GM12878 (cell line): ENCODE measurements around the gene DHX32. TPM values are rescaled to one million over a fixed set of nuclear protein-coding genes. Genes with fewer than 3 reads are reported as not detected.

Source experiments
- ATAC-seq: fragments of 200-7000 bp; cut with Tn5 transposase; 3 replicates; pipeline ENCODE4 v1.9.1; 2020; ENCODE audit warnings: mild to moderate bottlenecking, moderate library complexity
- BruUV-seq: library from RNA; stranded (reverse); fragments of 400-500 nt; replicated peaks from 2 replicates; lab custom pipeline; 2021; lab: Mats Ljungman, UMichigan
- CTCF ChIA-PET: fragments of 300-600 bp; sonication (Branson Sonifier 250); formaldehyde crosslinking; extraction: SDS; loops from one replicate; lab custom pipeline; 2021; ENCODE audit warnings: inconsistent platforms; lab: Yijun Ruan, JAX
- POLR2A ChIA-PET: fragments of 350-600 bp; formaldehyde crosslinking; extraction: SDS; loops from one replicate; lab custom pipeline; 2021; ENCODE audit warnings: inconsistent platforms; lab: Charles Lee
- RAD21 ChIA-PET: fragments of 300-600 bp; sonication (Branson Sonifier 250); formaldehyde crosslinking; loops from one replicate; lab custom pipeline; 2023; ENCODE audit warnings: antibody characterized with exemption; ENCODE audit not compliant: unreplicated experiment; lab: Charles Lee
- SMC1A ChIA-PET: fragments of 300-600 bp; sonication (Branson Sonifier 250); formaldehyde crosslinking; loops from one replicate; lab custom pipeline; 2023; ENCODE audit not compliant: unreplicated experiment, uncharacterized antibody; lab: Charles Lee
- DNase-seq: peaks from one replicate; pipeline ENCODE4 v3.0.0-alpha.2; 2011; ENCODE audit warnings: low read depth, low spot score
- FAIRE-seq: peaks from 3 replicates; lab custom pipeline; 2011; peaks lifted over from hg19 to GRCh38; lab: Jason Lieb, UNC
- H2AFZ ChIP-seq: 2 replicates; pipeline ENCODE4 v1.6.0; 2011; ENCODE audit warnings: low read depth, low read length, control low read depth; ENCODE audit not compliant: control insufficient read depth
- H3K27ac ChIP-seq: 2 replicates; pipeline ENCODE4 v1.5.1; 2011; ENCODE audit warnings: control low read depth; ENCODE audit not compliant: control insufficient read depth, insufficient read depth
- H3K27me3 ChIP-seq, 2 experiments: replicated peaks in 1 of 2; 2 replicates each; pipeline versions ENCODE4 v1.6.0 to v1.6.1; 2011; ENCODE audit warnings: low read length in 1 of 2; ENCODE audit not compliant: control insufficient read depth in 2 of 2, insufficient read depth in 2 of 2
- H3K36me3 ChIP-seq, 2 experiments: 2 replicates each; pipeline ENCODE4 v1.5.1; 2011; ENCODE audit warnings: low read length in 1 of 2; ENCODE audit not compliant: control insufficient read depth in 2 of 2, insufficient read depth in 2 of 2
- H3K4me1 ChIP-seq: 2 replicates; pipeline ENCODE4 v1.6.1; 2011; ENCODE audit warnings: mild to moderate bottlenecking, low read length, moderate library complexity, mixed read lengths; ENCODE audit not compliant: control insufficient read depth, insufficient read depth
- H3K4me2 ChIP-seq: 2 replicates; pipeline ENCODE4 v1.6.0; 2011; ENCODE audit warnings: control low read depth; ENCODE audit not compliant: control insufficient read depth, insufficient read depth
- H3K4me3 ChIP-seq: fragments of 200-600 bp; sonication (generic); 2 replicates; pipeline ENCODE4 v1.5.1; 2016
- H3K79me2 ChIP-seq: 2 replicates; pipeline ENCODE4 v1.6.0; 2011; ENCODE audit warnings: low read length; ENCODE audit not compliant: control insufficient read depth, insufficient read depth
- H3K9ac ChIP-seq: 2 replicates; pipeline ENCODE4 v1.8.0; 2011; ENCODE audit warnings: low read length, control low read depth, mixed read lengths; ENCODE audit not compliant: control insufficient read depth, insufficient read depth
- H3K9me3 ChIP-seq: replicated peaks from 3 replicates; pipeline ENCODE4 v1.5.1; 2011; ENCODE audit warnings: mild to moderate bottlenecking, low read length; ENCODE audit not compliant: control insufficient read depth, insufficient read depth
- H4K20me1 ChIP-seq: 2 replicates; pipeline ENCODE4 v1.6.0; 2011; ENCODE audit not compliant: control insufficient read depth, insufficient read depth
- ASH2L ChIP-seq: fragments of 300-600, 200-600 bp; sonication (generic); IDR thresholded peaks from 2 replicates; pipeline ENCODE4 v1.6.1; 2017; ENCODE audit warnings: low read depth, mild to moderate bottlenecking, borderline replicate concordance
- BACH1 ChIP-seq: fragments of 450-650 bp; IDR thresholded peaks from 2 replicates; pipeline ENCODE4 v1.6.1; 2017; ENCODE audit warnings: mild to moderate bottlenecking, borderline replicate concordance
- BMI1 ChIP-seq: fragments of 450-650 bp; IDR thresholded peaks from 2 replicates; pipeline ENCODE4 v1.6.1; 2016; ENCODE audit warnings: mild to moderate bottlenecking, moderate library complexity, borderline replicate concordance
- HCFC1 ChIP-seq: fragments of 150-350 bp; IDR thresholded peaks from 2 replicates; pipeline ENCODE4 v1.6.1; 2014; ENCODE audit warnings: low read length
- IKZF2 ChIP-seq, 2 experiments: fragments of 450-650 bp; IDR thresholded peaks; 2 replicates each; pipeline ENCODE4 v1.6.1; 2017; ENCODE audit warnings: mild to moderate bottlenecking in 2 of 2, moderate library complexity in 2 of 2
- MTA2 ChIP-seq: fragments of 450-650 bp; IDR thresholded peaks from 2 replicates; pipeline ENCODE4 v1.6.1; 2016; ENCODE audit warnings: low read depth, mild to moderate bottlenecking, moderate library complexity
- NR2C2 ChIP-seq: IDR thresholded peaks from 2 replicates; pipeline ENCODE4 v1.6.1; 2011; ENCODE audit warnings: borderline replicate concordance, low read depth; ENCODE audit not compliant: control insufficient read depth, insufficient read length
- NR2F1 ChIP-seq: fragments of 450-650 bp; conservative IDR thresholded peaks from 2 replicates; pipeline ENCODE4 v1.6.1; 2017; ENCODE audit warnings: mild to moderate bottlenecking
- PML ChIP-seq: IDR thresholded peaks from 2 replicates; pipeline ENCODE4 v1.6.1; 2012; ENCODE audit warnings: low read length, inconsistent platforms
- POLR2AphosphoS5 ChIP-seq: IDR thresholded peaks from 2 replicates; pipeline ENCODE4 v1.6.1; 2011; ENCODE audit warnings: mild to moderate bottlenecking, low read length, inconsistent platforms
- POU2F2 ChIP-seq: IDR thresholded peaks from 3 replicates; pipeline ENCODE4 v1.6.1; 2011; ENCODE audit warnings: low read depth, mild to moderate bottlenecking, low read length, borderline replicate concordance
- RAD51 ChIP-seq: fragments of 450-650 bp; IDR thresholded peaks from 2 replicates; pipeline ENCODE4 v1.6.1; 2016; ENCODE audit warnings: moderate library complexity, mild to moderate bottlenecking, inconsistent platforms
- RB1 ChIP-seq: fragments of 450-650 bp; formaldehyde crosslinking; IDR thresholded peaks from 2 replicates; pipeline ENCODE4 v1.6.1; 2017; ENCODE audit warnings: mild to moderate bottlenecking, borderline replicate concordance
- RELA ChIP-seq: fragments of 450-650 bp; IDR thresholded peaks from 2 replicates; pipeline ENCODE4 v1.8.0; 2014; ENCODE audit warnings: borderline replicate concordance; ENCODE audit not compliant: partially characterized antibody
- RUNX3 ChIP-seq: IDR thresholded peaks from 2 replicates; pipeline ENCODE4 v1.6.1; 2012; ENCODE audit warnings: low read length, inconsistent platforms
- SMC3 ChIP-seq: IDR thresholded peaks from 2 replicates; pipeline ENCODE4 v1.6.1; 2011; ENCODE audit warnings: low read length, improper control_type of control experiment, borderline replicate concordance
- SP1 ChIP-seq: IDR thresholded peaks from one replicate; pipeline ENCODE4 v1.6.1; 2011; ENCODE audit warnings: low read depth, low read length
- ZNF207 ChIP-seq: fragments of 450-650 bp; IDR thresholded peaks from 2 replicates; pipeline ENCODE4 v1.6.1; 2014; ENCODE audit warnings: antibody characterized with exemption, mild to moderate bottlenecking, borderline replicate concordance
- WGBS: methylation state at CpG from one replicate; pipeline ENCODE4 v1.1.6; 2016; ENCODE audit warnings: low lambda C conversion rate; ENCODE audit not compliant: insufficient replicate concordance, insufficient coverage; ENCODE audit errors: missing lambda C conversion rate; 5-methylcytosine and 5-hydroxymethylcytosine counted together
- in situ Hi-C: fragments of 300-500 bp; cut with MboI; formaldehyde crosslinking; loops from 9 replicates; pipeline ENCODE4 v1.14.3; 2018; ENCODE audit warnings: mixed read lengths
- intact Hi-C: fragments of 100-400 bp; cut with micrococcal nuclease; formaldehyde crosslinking; loops from one replicate; pipeline ENCODE4 v1.14.2; 2022; ENCODE audit not compliant: unreplicated experiment
- polyA plus RNA-seq, 11 experiments: library from polyadenylated mRNA; depleted of rRNA in 4 of 11; unstranded in 6 of 11; stranded (reverse) in 5 of 11; fragments of >200 nt; fragmentation: Nextera tagmentation in 4 of 11; fragmentation: Illumina TruSeq in 1 of 11; extraction: Ambion mirVana in 4 of 11; extraction: Trizol in 1 of 11; gene quantifications; 1 replicate in 1 of 11; 2 replicates in 10 of 11; pipeline versions ENCODE4 v1.2.1 to v1.2.3, GENCODE V29; 2011 to 2016; ENCODE audit warnings: inconsistent platforms in 2 of 11, missing spikeins in 2 of 11, low read depth in 1 of 11
- total RNA-seq, 4 experiments: library from RNA; depleted of rRNA in 3 of 4; stranded (reverse); fragments of >200 nt in 3 of 4; fragmentation: Illumina TruSeq in 1 of 4; extraction: Trizol in 1 of 4; gene quantifications; 2 replicates each; pipeline versions ENCODE4 v1.2.1 to v1.2.3, GENCODE V29; 2013 to 2021
- TF ChIP-seq, protein P1 (sequence below): fragments of 450-650 bp; IDR thresholded peaks from 2 replicates; pipeline ENCODE4 v1.6.1; 2017; ENCODE audit warnings: mild to moderate bottlenecking, moderate library complexity

DHX32 gene
- total and polyA plus RNA-seq, 10 of the 15 experiments (the other 5 are each of a cell fraction or from before 2014, with no cell fraction given): 5.4 to 21.0 (median 16.0) TPM

DNA sequence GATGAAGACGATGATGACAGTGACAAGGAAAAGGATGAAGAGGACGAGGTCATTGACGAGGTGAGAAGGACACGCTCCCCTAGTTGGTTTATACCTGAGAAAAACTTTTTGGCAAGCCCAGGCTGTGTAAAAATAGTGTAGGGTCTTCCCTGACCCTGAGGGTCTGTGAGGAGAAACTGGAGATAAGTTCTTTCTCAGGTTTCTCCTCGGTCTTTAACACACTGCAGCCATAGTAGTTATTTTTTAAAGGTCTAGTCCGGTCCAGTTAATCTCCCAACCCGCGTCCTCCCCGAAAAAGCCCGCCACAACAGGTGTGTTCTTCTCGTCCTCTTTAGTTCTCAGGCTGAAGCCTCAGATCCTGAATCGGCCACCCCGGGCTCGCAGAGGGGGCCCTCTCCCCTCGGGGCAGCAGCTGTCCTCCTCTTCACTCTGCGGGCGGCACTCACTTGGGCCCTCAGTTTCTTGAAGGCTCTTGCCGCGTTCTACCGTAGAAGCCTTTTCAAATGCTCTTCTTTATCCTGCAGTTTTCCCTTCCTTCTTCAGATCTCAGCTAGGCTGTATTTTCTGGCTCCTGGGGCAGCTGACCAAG is 57.3 kb downstream of the DHX32 start (continued):
- TF ChIP-seq ZNF207 (no peak), ASH2L (no peak)
- TF ChIP-seq, all 136 proteins: peak for 5

DNA sequence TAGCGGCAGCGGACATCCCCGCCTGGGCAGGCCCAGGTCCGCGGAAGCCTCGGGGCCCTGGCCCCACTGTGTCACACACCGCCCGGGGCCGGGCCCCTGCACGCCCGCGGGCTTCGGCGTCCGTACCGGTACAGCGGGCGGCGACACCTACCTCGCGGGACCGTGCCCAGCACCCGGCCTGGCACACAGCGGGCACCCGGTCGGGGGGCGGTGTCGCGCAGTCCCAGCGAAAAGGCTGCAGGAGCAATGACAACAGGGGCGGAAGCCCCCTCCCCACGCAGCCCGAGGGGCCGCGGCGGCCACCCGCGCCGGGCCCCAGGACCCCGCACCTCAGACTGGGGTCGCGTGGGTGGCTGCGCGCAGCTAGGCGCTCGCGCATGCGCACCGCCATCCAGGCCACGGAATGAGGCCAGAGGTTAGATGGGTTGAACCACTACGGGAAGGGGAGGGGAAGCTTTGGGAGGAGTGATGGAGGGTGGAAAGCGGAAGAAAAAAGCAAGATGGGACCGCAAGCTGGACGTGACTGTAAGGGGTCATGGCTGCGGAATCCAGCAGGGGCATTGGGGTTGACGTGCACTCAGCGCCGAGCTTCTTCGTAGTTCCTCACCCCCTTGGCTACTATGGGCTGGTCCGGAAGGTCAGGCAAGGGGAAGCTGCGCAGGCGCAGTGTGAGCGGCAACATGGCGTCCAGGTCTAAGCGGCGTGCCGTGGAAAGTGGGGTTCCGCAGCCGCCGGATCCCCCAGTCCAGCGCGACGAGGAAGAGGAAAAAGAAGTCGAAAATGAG is 58.0 kb downstream of the DHX32 start, which contains the start of the genes BCCIP and UROS:
TSS of gene BCCIP (plus strand) at position 669 of the 785 bp plus-strand sequence. CDS start at position 681, 12 bp downstream.
TSS of gene UROS (minus strand) at position 381 of the 785 bp plus-strand sequence. CDS start 6,759 bp downstream, outside the sequence.
- Histone ChIP-seq H3K27me3 (no peaks in the 10 kb centered on the region), H3K4me1 (peaks cover 9% of the 10 kb centered on the region; the same call in 1 of the 2 replicates), H2AFZ (peak within 1 kb of the TSS; percentile 99), H3K4me3 (peak within 1 kb of the TSS; percentile 92), H3K9ac (peak within 1 kb of the TSS; percentile 91), H3K4me2 (peak within 1 kb of the TSS; percentile 86), H4K20me1 (no peaks in the 10 kb centered on the region), H3K36me3 (peaks cover 0 to 2% of the 10 kb centered on the region in 2 experiments; a peak in 3 of 4 replicates), H3K27ac (peak within 1 kb of the TSS; percentile 97), H3K79me2 (peaks cover 57% of the 10 kb centered on the region), H3K9me3 (no peaks in the 10 kb centered on the region)
- FAIRE-seq (peak; percentile 78), ATAC-seq (peak; percentile 80), DNase-seq (peak; percentile 87)
- intact Hi-C loops (loop anchor here (1.0 to 5.0 kb wide), 2 partner anchors 41 to 103 kb away; no protein-coding TSS in a partner anchor), in situ Hi-C loops (no loop called here)
- POLR2A ChIA-PET: interaction anchor here (1.1 to 2.2 kb wide), 4 partner anchors 22 to 104 kb away, joined by 3 to 6 read pairs (median 4); partner anchors contain the start of gene EDRF1
- BruUV-seq: no TSS peak
- SMC1A ChIA-PET: interaction anchor here (0.7 to 0.8 kb wide), 2 partner anchors 26 to 39 kb away, joined by 3 read pairs; no protein-coding TSS in a partner anchor
- WGBS: under 1% methylated on average over 70 of the region's 74 CpGs
- CTCF ChIA-PET: interaction anchor here (1.0 to 1.5 kb wide), 6 partner anchors 12 to 46 kb away, joined by 3 to 5 read pairs (median 4); no protein-coding TSS in a partner anchor
- RAD21 ChIA-PET: interaction anchor here (1.1 to 1.3 kb wide), 2 partner anchors 37 to 98 kb away, joined by 3 read pairs; no protein-coding TSS in a partner anchor
- TF ChIP-seq HCFC1 (peak; percentile 57; the same call in 1 of the 2 replicates), RAD51 (no peak), SMC3 (no peak), RELA (peak; percentile 78), BMI1 (no peak), RUNX3 (peak; percentile 40; the same call in 1 of the 2 replicates), SP1 (peak; percentile 72), PML (no peak), POLR2AphosphoS5 (peak; percentile 89), BACH1 (peak; percentile 85), NR2F1 (peak; percentile 100), MTA2 (peak; percentile 93), IKZF2 (IDR thresholded peaks at IDR 0.05) (no peak), POU2F2 (0 out of 3 replicates have a peak, but pooled peaks have one; percentile 19), RB1 (0 out of 2 replicates have a peak, but pooled peaks have one; percentile 64), NR2C2 (peak; percentile 76)
- TF ChIP-seq, protein P1, sequence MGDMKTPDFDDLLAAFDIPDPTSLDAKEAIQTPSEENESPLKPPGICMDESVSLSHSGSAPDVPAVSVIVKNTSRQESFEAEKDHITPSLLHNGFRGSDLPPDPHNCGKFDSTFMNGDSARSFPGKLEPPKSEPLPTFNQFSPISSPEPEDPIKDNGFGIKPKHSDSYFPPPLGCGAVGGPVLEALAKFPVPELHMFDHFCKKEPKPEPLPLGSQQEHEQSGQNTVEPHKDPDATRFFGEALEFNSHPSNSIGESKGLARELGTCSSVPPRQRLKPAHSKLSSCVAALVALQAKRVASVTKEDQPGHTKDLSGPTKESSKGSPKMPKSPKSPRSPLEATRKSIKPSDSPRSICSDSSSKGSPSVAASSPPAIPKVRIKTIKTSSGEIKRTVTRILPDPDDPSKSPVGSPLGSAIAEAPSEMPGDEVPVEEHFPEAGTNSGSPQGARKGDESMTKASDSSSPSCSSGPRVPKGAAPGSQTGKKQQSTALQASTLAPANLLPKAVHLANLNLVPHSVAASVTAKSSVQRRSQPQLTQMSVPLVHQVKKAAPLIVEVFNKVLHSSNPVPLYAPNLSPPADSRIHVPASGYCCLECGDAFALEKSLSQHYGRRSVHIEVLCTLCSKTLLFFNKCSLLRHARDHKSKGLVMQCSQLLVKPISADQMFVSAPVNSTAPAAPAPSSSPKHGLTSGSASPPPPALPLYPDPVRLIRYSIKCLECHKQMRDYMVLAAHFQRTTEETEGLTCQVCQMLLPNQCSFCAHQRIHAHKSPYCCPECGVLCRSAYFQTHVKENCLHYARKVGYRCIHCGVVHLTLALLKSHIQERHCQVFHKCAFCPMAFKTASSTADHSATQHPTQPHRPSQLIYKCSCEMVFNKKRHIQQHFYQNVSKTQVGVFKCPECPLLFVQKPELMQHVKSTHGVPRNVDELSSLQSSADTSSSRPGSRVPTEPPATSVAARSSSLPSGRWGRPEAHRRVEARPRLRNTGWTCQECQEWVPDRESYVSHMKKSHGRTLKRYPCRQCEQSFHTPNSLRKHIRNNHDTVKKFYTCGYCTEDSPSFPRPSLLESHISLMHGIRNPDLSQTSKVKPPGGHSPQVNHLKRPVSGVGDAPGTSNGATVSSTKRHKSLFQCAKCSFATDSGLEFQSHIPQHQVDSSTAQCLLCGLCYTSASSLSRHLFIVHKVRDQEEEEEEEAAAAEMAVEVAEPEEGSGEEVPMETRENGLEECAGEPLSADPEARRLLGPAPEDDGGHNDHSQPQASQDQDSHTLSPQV: no peak
